ENCODE measurements around the gene ATP1B1.
"Not testable (repeated sequence)": the region's sequence is repeated elsewhere in the genome, so short reads cannot be mapped to it uniquely, and the experiment has no call there.

The ATP1B1 gene

GRCh38 chr1:169118227-169118626 is 11.7 kb downstream of the ATP1B1 start:
- DNase-seq = no peak

- DNase-seq = no peak
Measured at GRCh38 chr1:169119405-169119804, 12.9 kb downstream of the ATP1B1 start.

GRCh38 chr1:169120066-169120465 is 13.6 kb downstream of the ATP1B1 start:
- no peak for DNase-seq

- no peak for DNase-seq
Measured at GRCh38 chr1:169121146-169121923, 14.8 kb downstream of the ATP1B1 start.

- no peak for DNase-seq
Measured at GRCh38 chr1:169122976-169123375, 16.5 kb downstream of the ATP1B1 start.

GRCh38 chr1:169124459-169124858 is 18.0 kb downstream of the ATP1B1 start:
- no peak for DNase-seq

GRCh38 chr1:169125597-169125996 is 19.1 kb downstream of the ATP1B1 start:
- not testable (repeated sequence) for DNase-seq

GRCh38 chr1:169126335-169126734 is 19.8 kb downstream of the ATP1B1 start:
- DNase-seq = no peak

- no peak for DNase-seq
Measured at GRCh38 chr1:169127305-169127704, 20.8 kb downstream of the ATP1B1 start.

- DNase-seq = no peak
Measured at GRCh38 chr1:169128562-169128961, 22.1 kb downstream of the ATP1B1 start.

- no peak for DNase-seq
Measured at GRCh38 chr1:169129109-169129784, 22.8 kb downstream of the ATP1B1 start.

GRCh38 chr1:169130683-169131082 is 24.2 kb downstream of the ATP1B1 start:
- DNase-seq = no peak

GRCh38 chr1:169132512-169133227 is 26.2 kb downstream of the ATP1B1 start:
- DNase-seq = no peak

GRCh38 chr1:169133228-169133576 is 26.7 kb downstream of the ATP1B1 start:
- no peak for DNase-seq

- no peak for DNase-seq
Measured at GRCh38 chr1:169133801-169134502, 27.5 kb downstream of the ATP1B1 start.

- DNase-seq = no peak
Measured at GRCh38 chr1:169137357-169137756, 30.9 kb downstream of the ATP1B1 start.

GRCh38 chr1:169138866-169139670 is 32.6 kb downstream of the ATP1B1 start:
- DNase-seq = no peak

GRCh38 chr1:169141356-169141755 is 34.9 kb downstream of the ATP1B1 start:
- no peak for DNase-seq

GRCh38 chr1:169142129-169142528 is 35.6 kb downstream of the ATP1B1 start:
- no peak for DNase-seq

- no peak for DNase-seq
Measured at GRCh38 chr1:169143346-169143745, 36.9 kb downstream of the ATP1B1 start.

- DNase-seq = no peak
Measured at GRCh38 chr1:169143984-169144383, 37.5 kb downstream of the ATP1B1 start.

GRCh38 chr1:169144941-169145626 is 38.6 kb downstream of the ATP1B1 start:
- DNase-seq = no peak
